AG04449 (cell line): Measurements from ENCODE around the gene ZNRD2.

Source experiments
- CTCF ChIA-PET: fragments of 350-600 bp; formaldehyde crosslinking; extraction: SDS; loops from one replicate; lab custom pipeline; 2021; ENCODE audit warnings: antibody characterized with exemption; lab: Yijun Ruan, JAX
- POLR2A ChIA-PET: fragments of 400-600, 350-600 bp; formaldehyde crosslinking; extraction: SDS; loops from one replicate; lab custom pipeline; 2020; ENCODE audit warnings: antibody characterized with exemption, inconsistent platforms; lab: Yijun Ruan, JAX
- DNase-seq: peaks from one replicate; pipeline ENCODE4 v3.0.0-alpha.2; 2010; ENCODE audit warnings: low read depth, low spot score
- H3K4me3 ChIP-seq: 2 replicates; pipeline ENCODE4 v1.5.1; 2011; ENCODE audit warnings: low read depth, mild to moderate bottlenecking, control low read depth, low read length
- CTCF ChIP-seq: IDR thresholded peaks from one replicate; pipeline ENCODE4 v1.5.1; 2011; ENCODE audit warnings: mild to moderate bottlenecking, moderate library complexity, low read length, control low read depth, inconsistent platforms; ENCODE audit not compliant: insufficient read depth; ENCODE audit errors: missing control alignments

Gene ZNRD2

GRCh38 chr11:65542738-65543390 is 27.4 kb upstream of the ZNRD2 start:
- ChIA-PET CTCF (interaction anchor here (1.3 to 10.0 kb wide), 9 partner anchors 8 to 65 kb away, joined by 4 to 207 read pairs (median 34); partner anchors contain the start of genes EHBP1L1, FAM89B, KCNK7 and LTBP3), POLR2A (no interaction called here)
- TF ChIP-seq CTCF, result no peak
- no peak overlapping the region for H3K4me3 ChIP-seq
- no peak for DNase-seq

GRCh38 chr11:65545853-65546216 is 24.4 kb upstream of the ZNRD2 start:
- DNase-seq, result no peak
- H3K4me3 ChIP-seq, result no peak overlapping the region
- ChIA-PET POLR2A (no interaction called here), CTCF (interaction anchor here (2.8 to 8.9 kb wide), 2 partner anchors 11 to 20 kb away, joined by 10 to 207 read pairs; partner anchors contain the start of genes FAM89B, LTBP3 and ZNRD2)
- TF ChIP-seq CTCF, result no peak

- POLR2A ChIA-PET, result no interaction called here
- no peak overlapping the region for H3K4me3 ChIP-seq
- TF ChIP-seq CTCF, result no peak
- CTCF ChIA-PET, result interaction anchor here (2.8 to 8.9 kb wide), 2 partner anchors 10 to 20 kb away, joined by 10 to 207 read pairs; partner anchors contain the start of genes FAM89B, LTBP3 and ZNRD2
- no peak for DNase-seq
Observed at GRCh38 chr11:65546217-65546958, 23.9 kb upstream of the ZNRD2 start.

GRCh38 chr11:65547446-65548125 is 22.7 kb upstream of the ZNRD2 start:
- no peak for DNase-seq
- ChIA-PET CTCF (interaction anchor here (1.3 kb wide), 1 partner anchor 25 kb away, joined by 4 read pairs; the partner anchor contains the start of gene FAM89B), POLR2A (no interaction called here)
- H3K4me3 ChIP-seq, result no peak overlapping the region
- TF ChIP-seq CTCF, result no peak

- H3K4me3 ChIP-seq, result no peak overlapping the region
- ChIA-PET POLR2A (interaction anchor here (0.9 kb wide), 1 partner anchor 126 kb away, joined by 3 read pairs; the partner anchor contains the start of gene NEAT1), CTCF (interaction anchor here (1.2 to 6.0 kb wide), 4 partner anchors 7 to 45 kb away, joined by 3 to 60 read pairs (median 4); partner anchors contain the start of gene FAM89B)
- no peak for DNase-seq
- no peak for TF ChIP-seq CTCF
Observed at GRCh38 chr11:65548395-65548794, 21.9 kb upstream of the ZNRD2 start.
